ENCODE measurements around the gene AMZ1.
"Not testable (repeated sequence)": the region's sequence is repeated elsewhere in the genome, so short reads cannot be mapped to it uniquely, and the experiment has no call there.

- TF ChIP-seq POLR2A, CTCF (IDR thresholded peaks at IDR 0.05): not testable (repeated sequence)
Measured at GRCh38 chr7:2737005-2737743, 49.2 kb downstream of the AMZ1 start.
